ENCODE data around the gene ZNF605. TPM values are rescaled to one million over a fixed set of nuclear protein-coding genes. Genes with fewer than 3 reads are reported as not detected.
"Not testable (repeated sequence)": the region's sequence is repeated elsewhere in the genome, so short reads cannot be mapped to it uniquely, and the experiment has no call there.

Gene ZNF605
- total RNA-seq, 1 experiment from 2014 or later, result 19.3 TPM

GRCh38 chr12:132940071-132940719 is 15.9 kb downstream of the ZNF605 start:
- no peak overlapping the region for H4K8ac ChIP-seq (replicated peaks; ENCODE audit: insufficient read length, low read depth, low read length)
- H3K23ac ChIP-seq (ENCODE audit: insufficient read length, low read depth, low read length), result no peak overlapping the region
- TF ChIP-seq CTCF (conservative IDR thresholded peaks at IDR 0.05), result no peak
- H3K79me2 ChIP-seq (ENCODE audit: insufficient read depth, low read length), result no peaks in the 10 kb centered on the region
- no peaks in the 10 kb centered on the region for H3K79me1 ChIP-seq (ENCODE audit: insufficient read depth, low read depth, low read length, poor library complexity, severe bottlenecking)
- no peak overlapping the region for H2BK12ac ChIP-seq (ENCODE audit: insufficient read length, low read depth, low read length)
- peaks cover 68 to 76% (median 75%) of the 10 kb centered on the region in 3 experiments for H3K36me3 Mint-ChIP-seq (ENCODE audit: insufficient read depth in 1 of 3, low read depth in 3 of 3)
- H3K23me2 ChIP-seq (ENCODE audit: insufficient read length, low read depth, low read length, poor library complexity, severe bottlenecking), result no peaks in the 10 kb centered on the region
- no peaks in the 10 kb centered on the region for H3K27me3 ChIP-seq (ENCODE audit: insufficient read depth, low read length)
- H2BK5ac ChIP-seq (ENCODE audit: insufficient read length, low read length), result no peak overlapping the region
- H4K91ac ChIP-seq (ENCODE audit: insufficient read length, low read depth, low read length), result no peak overlapping the region
- H3K56ac ChIP-seq (ENCODE audit: insufficient read length, low read depth, low read length), result no peak overlapping the region
- H3K27ac Mint-ChIP-seq, result no peak overlapping the region
- no peak overlapping the region for H2AK5ac ChIP-seq (ENCODE audit: insufficient read length, low read length)
- no peak overlapping the region for H3K14ac ChIP-seq (ENCODE audit: insufficient read depth, low read length)
- DNase-seq, result no peak
- H3K9ac ChIP-seq (ENCODE audit: extremely low read depth, insufficient read length, low read length), result no peak overlapping the region
- no CpG with 5 or more reads among the region's 15 CpGs for WGBS (ENCODE audit: extremely low coverage, insufficient read length, low lambda C conversion rate)
- H3K27ac ChIP-seq (ENCODE audit: insufficient read length, low read depth, low read length), result no peak overlapping the region
- H2AFZ ChIP-seq (ENCODE audit: low read length), result no peak overlapping the region
- no peak overlapping the region for H2BK120ac ChIP-seq (ENCODE audit: low read depth, low read length, poor library complexity, severe bottlenecking)
- H3K4me2 ChIP-seq (ENCODE audit: insufficient read depth, insufficient read length, low read length), result no peak overlapping the region
- no peaks in the 10 kb centered on the region for H3K4me1 Mint-ChIP-seq
- H3K4me1 ChIP-seq (ENCODE audit: insufficient read depth, low read length), result no peaks in the 10 kb centered on the region
- no peak overlapping the region for H3K4ac ChIP-seq (ENCODE audit: low read depth, low read length)
- no peaks in the 10 kb centered on the region for H4K20me1 ChIP-seq (ENCODE audit: control insufficient read depth, insufficient read depth, insufficient read length)
- H3K9me3 ChIP-seq (ENCODE audit: control insufficient read depth, low read depth, low read length), result peaks cover 21% of the 10 kb centered on the region
- no peak overlapping the region for H2BK15ac ChIP-seq (ENCODE audit: low read depth, low read length)
- no peak overlapping the region for H3K4me3 Mint-ChIP-seq
- H3K27me3 Mint-ChIP-seq (ENCODE audit: low read depth), result peaks cover 3% of the 10 kb centered on the region
- no peak overlapping the region for H3K18ac ChIP-seq (ENCODE audit: insufficient read length, low read depth, low read length)
- peaks cover 69 to 77% of the 10 kb centered on the region in 2 experiments for H3K9me3 Mint-ChIP-seq
- H2BK20ac ChIP-seq (ENCODE audit: low read depth, low read length, poor library complexity, severe bottlenecking), result no peak overlapping the region
- no peak overlapping the region for H4K5ac ChIP-seq (ENCODE audit: insufficient read length, low read depth, low read length)
- H3T11ph ChIP-seq (ENCODE audit: low read length), result no peak overlapping the region

- not testable (repeated sequence) for H3K56ac ChIP-seq (ENCODE audit: insufficient read length, low read depth, low read length); H3K27ac Mint-ChIP-seq; H2BK5ac ChIP-seq (ENCODE audit: insufficient read length, low read length); H3T11ph ChIP-seq (ENCODE audit: low read length); DNase-seq; H2BK20ac ChIP-seq (ENCODE audit: low read depth, low read length, poor library complexity, severe bottlenecking); H3K9ac ChIP-seq (ENCODE audit: extremely low read depth, insufficient read length, low read length); H4K20me1 ChIP-seq (ENCODE audit: control insufficient read depth, insufficient read depth, insufficient read length); H2BK15ac ChIP-seq (ENCODE audit: low read depth, low read length); H3K4me1 Mint-ChIP-seq; H3K4me2 ChIP-seq (ENCODE audit: insufficient read depth, insufficient read length, low read length); H3K4ac ChIP-seq (ENCODE audit: low read depth, low read length); H3K14ac ChIP-seq (ENCODE audit: insufficient read depth, low read length); H3K18ac ChIP-seq (ENCODE audit: insufficient read length, low read depth, low read length); H4K5ac ChIP-seq (ENCODE audit: insufficient read length, low read depth, low read length); H3K23me2 ChIP-seq (ENCODE audit: insufficient read length, low read depth, low read length, poor library complexity, severe bottlenecking); H4K91ac ChIP-seq (ENCODE audit: insufficient read length, low read depth, low read length); H2AK5ac ChIP-seq (ENCODE audit: insufficient read length, low read length); H3K27me3 ChIP-seq (ENCODE audit: insufficient read depth, low read length); H2BK120ac ChIP-seq (ENCODE audit: low read depth, low read length, poor library complexity, severe bottlenecking); H2AFZ ChIP-seq (ENCODE audit: low read length); H3K4me3 Mint-ChIP-seq; H3K23ac ChIP-seq (ENCODE audit: insufficient read length, low read depth, low read length); H2BK12ac ChIP-seq (ENCODE audit: insufficient read length, low read depth, low read length); H3K27me3 Mint-ChIP-seq (ENCODE audit: low read depth); H3K79me1 ChIP-seq (ENCODE audit: insufficient read depth, low read depth, low read length, poor library complexity, severe bottlenecking); H3K27ac ChIP-seq (ENCODE audit: insufficient read length, low read depth, low read length); H3K79me2 ChIP-seq (ENCODE audit: insufficient read depth, low read length); H4K8ac ChIP-seq (replicated peaks; ENCODE audit: insufficient read length, low read depth, low read length); H3K4me1 ChIP-seq (ENCODE audit: insufficient read depth, low read length)
- Mint-ChIP-seq H3K36me3 (ENCODE audit: insufficient read depth in 1 of 3, low read depth in 3 of 3) (peaks cover 65 to 76% (median 74%) of the 10 kb centered on the region in 3 experiments), H3K9me3 (peaks cover 69 to 78% of the 10 kb centered on the region in 2 experiments)
- WGBS (ENCODE audit: extremely low coverage, insufficient read length, low lambda C conversion rate), result no CpG with 5 or more reads among the region's 25 CpGs
- H3K9me3 ChIP-seq (ENCODE audit: control insufficient read depth, low read depth, low read length), result peaks cover 34% of the 10 kb centered on the region
Observed at GRCh38 chr12:132938807-132939206, 17.3 kb downstream of the ZNF605 start.
